T-helper 9 cell (primary cell): ENCODE data around the gene EML6.

Experiments used
- DNase-seq: peaks from one replicate; pipeline ENCODE4 v3.0.0-alpha.2; 2020

The EML6 gene

GRCh38 chr2:55011831-55012671 is 288.6 kb downstream of the EML6 start:
- no peak for DNase-seq

GRCh38 chr2:55012672-55013484 is 289.4 kb downstream of the EML6 start:
- no peak for DNase-seq

- no peak for DNase-seq
These were observed 290.5 kb downstream of the EML6 start for GRCh38 chr2:55013936-55014335.

- peak; percentile 9 for DNase-seq
These were observed 291.8 kb downstream of the EML6 start for GRCh38 chr2:55014962-55015939.

- DNase-seq = no peak
These were observed 294.0 kb downstream of the EML6 start for GRCh38 chr2:55017428-55017827.

GRCh38 chr2:55017880-55018279 is 294.4 kb downstream of the EML6 start:
- DNase-seq = no peak

- no peak for DNase-seq
These were observed 295.2 kb downstream of the EML6 start for GRCh38 chr2:55018619-55019018.

GRCh38 chr2:55019526-55020258 is 296.2 kb downstream of the EML6 start:
- DNase-seq = no peak
